ENCODE data around the gene CDK14.
A peak's percentile ranks its signal among the peaks of the same experiment; 100 is the strongest.
"Not testable (repeated sequence)": the region's sequence is repeated elsewhere in the genome, so short reads cannot be mapped to it uniquely, and the experiment has no call there.

The CDK14 gene

GRCh38 chr7:90597563-90598253 is 1.6 kb downstream of the CDK14 start:
- no peak for DNase-seq

- DNase-seq = no peak
These were observed 2.9 kb downstream of the CDK14 start for GRCh38 chr7:90599038-90599437.

GRCh38 chr7:90599892-90600555 is 3.9 kb downstream of the CDK14 start:
- DNase-seq = no peak

GRCh38 chr7:90602303-90602702 is 6.2 kb downstream of the CDK14 start:
- DNase-seq = no peak

GRCh38 chr7:90603346-90603745 is 7.2 kb downstream of the CDK14 start:
- DNase-seq = no peak

- DNase-seq = no peak
These were observed 8.3 kb downstream of the CDK14 start for GRCh38 chr7:90604383-90604782.

GRCh38 chr7:90605055-90605454 is 8.9 kb downstream of the CDK14 start:
- DNase-seq = no peak

- no peak for DNase-seq
These were observed 11.1 kb downstream of the CDK14 start for GRCh38 chr7:90607196-90607595.

- no peak for DNase-seq
These were observed 14.0 kb downstream of the CDK14 start for GRCh38 chr7:90610105-90610504.

- no peak for DNase-seq
These were observed 15.0 kb downstream of the CDK14 start for GRCh38 chr7:90611115-90611514.

- no peak for DNase-seq
These were observed 17.0 kb downstream of the CDK14 start for GRCh38 chr7:90613088-90613498.

- DNase-seq = no peak
These were observed 21.3 kb downstream of the CDK14 start for GRCh38 chr7:90617442-90617841.

- no peak for DNase-seq
These were observed 22.8 kb downstream of the CDK14 start for GRCh38 chr7:90618876-90619275.

GRCh38 chr7:90621125-90621746 is 25.1 kb downstream of the CDK14 start:
- no peak for DNase-seq

GRCh38 chr7:90621747-90622140 is 25.6 kb downstream of the CDK14 start:
- DNase-seq = no peak

GRCh38 chr7:90622670-90623069 is 26.5 kb downstream of the CDK14 start:
- no peak for DNase-seq

- DNase-seq = no peak
These were observed 28.2 kb downstream of the CDK14 start for GRCh38 chr7:90624225-90624911.

GRCh38 chr7:90625051-90625450 is 28.9 kb downstream of the CDK14 start:
- DNase-seq = no peak

- no peak for DNase-seq
These were observed 29.4 kb downstream of the CDK14 start for GRCh38 chr7:90625562-90625961.

GRCh38 chr7:90626013-90626412 is 29.9 kb downstream of the CDK14 start:
- DNase-seq = no peak

GRCh38 chr7:90629297-90629918 is 33.3 kb downstream of the CDK14 start:
- DNase-seq = peak; percentile 18

GRCh38 chr7:90631502-90631901 is 35.4 kb downstream of the CDK14 start:
- DNase-seq = no peak

GRCh38 chr7:90639683-90640082 is 43.6 kb downstream of the CDK14 start:
- not testable (repeated sequence) for DNase-seq
